GM18499 (cell line): Measurements from ENCODE around the gene DCX.

Experiments
- ATAC-seq: cut with Tn5 transposase; IDR thresholded peaks from one replicate; pipeline ENCODE4 v1.9.1; 2021; ENCODE audit warnings: moderate number of reproducible peaks; ENCODE audit not compliant: insufficient read depth, unreplicated experiment

DCX gene

GRCh38 chrX:111411983-111412382, at the start of gene DCX:
Gene DCX (minus strand): TSS chrX:111412192. CDS start chrX:111410398, 1,794 bp downstream.
- ATAC-seq = no peak

GRCh38 chrX:111460607-111461006, 48.6 kb upstream of the DCX start:
- ATAC-seq = no peak

GRCh38 chrX:111447298-111447697, 35.3 kb upstream of the DCX start:
- ATAC-seq = peak; percentile 49

- ATAC-seq = peak; percentile 52
Observed at GRCh38 chrX:111445485-111445884, 33.5 kb upstream of the DCX start.

GRCh38 chrX:111444881-111445280, 32.9 kb upstream of the DCX start:
- no peak for ATAC-seq

GRCh38 chrX:111443946-111444345, 32.0 kb upstream of the DCX start:
- no peak for ATAC-seq

GRCh38 chrX:111442791-111443190, 30.8 kb upstream of the DCX start:
- ATAC-seq = no peak

GRCh38 chrX:111435469-111435868, 23.5 kb upstream of the DCX start:
- no peak for ATAC-seq

GRCh38 chrX:111431001-111431400, 19.0 kb upstream of the DCX start:
- ATAC-seq = no peak

- no peak for ATAC-seq
Observed at GRCh38 chrX:111411557-111411956, 435 bp downstream of the DCX start.

- no peak for ATAC-seq
Observed at GRCh38 chrX:111410590-111411078, 1.4 kb downstream of the DCX start.

- no peak for ATAC-seq
Observed at GRCh38 chrX:111409326-111409725, 2.7 kb downstream of the DCX start.

- no peak for ATAC-seq
Observed at GRCh38 chrX:111407948-111408347, 4.0 kb downstream of the DCX start.

- ATAC-seq = no peak
Observed at GRCh38 chrX:111402344-111402743, 9.6 kb downstream of the DCX start.

GRCh38 chrX:111395149-111395548, 16.8 kb downstream of the DCX start:
- no peak for ATAC-seq

GRCh38 chrX:111394569-111394968, 17.4 kb downstream of the DCX start:
- no peak for ATAC-seq

GRCh38 chrX:111387470-111388070, 24.4 kb downstream of the DCX start:
- ATAC-seq = no peak

GRCh38 chrX:111386615-111387233, 25.3 kb downstream of the DCX start:
- no peak for ATAC-seq

- ATAC-seq = no peak
Observed at GRCh38 chrX:111386077-111386476, 25.9 kb downstream of the DCX start.

GRCh38 chrX:111382277-111382676, 29.7 kb downstream of the DCX start:
- ATAC-seq = no peak

- ATAC-seq = no peak
Observed at GRCh38 chrX:111376897-111377578, 35.0 kb downstream of the DCX start.

GRCh38 chrX:111376486-111376885, 35.5 kb downstream of the DCX start:
- no peak for ATAC-seq
